NCI-H1694 (cell line): ENCODE measurements around the gene IRGQ.

ENCODE experiments used
- DNase-seq: peaks from one replicate; lab custom pipeline; 2025; lab: John Stamatoyannopoulos, UW

Gene IRGQ

GRCh38 chr19:43544077-43544476 is 51.9 kb downstream of the IRGQ start:
- no peak for DNase-seq

DNA sequence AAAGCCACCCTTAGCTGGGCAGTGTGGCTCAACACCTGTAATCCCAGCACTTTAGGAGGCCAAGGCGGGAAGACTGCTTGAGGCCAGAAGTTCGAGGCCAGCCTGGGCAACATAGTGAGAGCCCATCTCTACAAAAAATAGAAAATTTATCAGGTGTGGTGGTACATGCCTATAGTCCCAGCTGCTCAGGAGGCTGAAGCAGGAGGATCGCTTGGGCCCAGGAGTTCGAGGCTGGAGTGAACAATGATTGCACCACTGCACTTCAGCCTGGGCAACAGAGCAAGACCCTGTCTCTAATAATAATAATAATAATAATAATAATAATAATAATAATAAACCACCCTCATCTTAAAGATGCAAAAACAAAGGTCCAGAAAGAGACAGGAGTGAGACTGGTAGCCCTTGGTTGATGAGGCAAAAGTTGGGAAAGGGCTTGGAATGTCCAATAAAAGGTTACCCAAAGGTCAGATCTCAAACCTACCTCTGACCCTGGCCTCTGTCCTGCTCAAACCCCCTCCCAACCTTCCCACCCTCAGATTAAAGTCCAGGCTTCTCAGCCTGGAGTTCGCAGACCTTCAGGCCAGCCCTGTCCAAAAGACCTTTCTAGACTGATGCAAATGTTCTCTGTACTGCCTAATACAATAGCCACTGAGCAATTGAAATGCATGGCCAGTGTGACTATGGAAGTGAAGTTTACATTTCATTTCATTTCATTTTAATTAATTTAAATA is 53.8 kb downstream of the IRGQ start:
- no peak for DNase-seq

DNA sequence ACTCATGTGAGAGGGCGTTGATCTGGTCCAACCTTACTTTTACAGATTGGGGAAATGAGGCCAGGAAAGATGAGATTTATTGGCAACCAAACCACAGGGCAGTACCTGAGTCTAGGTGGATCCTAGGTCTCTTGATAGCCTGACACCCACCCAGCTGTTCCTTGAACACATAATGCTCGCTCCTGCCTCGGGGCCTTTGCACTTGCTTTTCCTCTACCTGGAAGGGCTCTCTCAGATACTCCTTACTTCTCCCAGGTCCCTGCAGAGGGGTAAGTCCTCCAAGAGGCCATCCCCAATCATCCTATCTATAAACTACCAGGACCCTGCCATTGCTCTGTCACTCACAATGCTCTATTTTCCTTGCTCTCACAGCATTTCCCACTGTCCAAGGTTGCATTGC is 55.6 kb downstream of the IRGQ start:
- no peak for DNase-seq

DNA sequence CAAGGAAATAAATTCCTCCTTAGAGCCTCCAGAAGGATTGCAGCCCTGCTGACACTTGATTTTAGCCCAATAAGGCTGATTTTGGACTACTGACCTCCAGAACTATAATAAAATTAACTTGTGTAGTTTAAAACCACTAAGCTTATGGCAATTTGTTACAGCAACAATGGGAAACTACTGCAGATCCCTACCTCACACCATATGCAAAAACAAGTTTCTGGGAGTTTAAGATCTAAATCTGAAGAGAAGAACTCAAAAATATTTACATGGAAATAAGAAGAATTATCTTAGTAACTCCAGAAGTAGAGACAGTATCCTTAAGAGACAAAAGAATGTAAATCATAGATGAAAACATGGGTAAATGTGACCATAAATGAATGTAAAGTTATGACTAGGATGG is 57.0 kb downstream of the IRGQ start:
- DNase-seq: no peak

DNA sequence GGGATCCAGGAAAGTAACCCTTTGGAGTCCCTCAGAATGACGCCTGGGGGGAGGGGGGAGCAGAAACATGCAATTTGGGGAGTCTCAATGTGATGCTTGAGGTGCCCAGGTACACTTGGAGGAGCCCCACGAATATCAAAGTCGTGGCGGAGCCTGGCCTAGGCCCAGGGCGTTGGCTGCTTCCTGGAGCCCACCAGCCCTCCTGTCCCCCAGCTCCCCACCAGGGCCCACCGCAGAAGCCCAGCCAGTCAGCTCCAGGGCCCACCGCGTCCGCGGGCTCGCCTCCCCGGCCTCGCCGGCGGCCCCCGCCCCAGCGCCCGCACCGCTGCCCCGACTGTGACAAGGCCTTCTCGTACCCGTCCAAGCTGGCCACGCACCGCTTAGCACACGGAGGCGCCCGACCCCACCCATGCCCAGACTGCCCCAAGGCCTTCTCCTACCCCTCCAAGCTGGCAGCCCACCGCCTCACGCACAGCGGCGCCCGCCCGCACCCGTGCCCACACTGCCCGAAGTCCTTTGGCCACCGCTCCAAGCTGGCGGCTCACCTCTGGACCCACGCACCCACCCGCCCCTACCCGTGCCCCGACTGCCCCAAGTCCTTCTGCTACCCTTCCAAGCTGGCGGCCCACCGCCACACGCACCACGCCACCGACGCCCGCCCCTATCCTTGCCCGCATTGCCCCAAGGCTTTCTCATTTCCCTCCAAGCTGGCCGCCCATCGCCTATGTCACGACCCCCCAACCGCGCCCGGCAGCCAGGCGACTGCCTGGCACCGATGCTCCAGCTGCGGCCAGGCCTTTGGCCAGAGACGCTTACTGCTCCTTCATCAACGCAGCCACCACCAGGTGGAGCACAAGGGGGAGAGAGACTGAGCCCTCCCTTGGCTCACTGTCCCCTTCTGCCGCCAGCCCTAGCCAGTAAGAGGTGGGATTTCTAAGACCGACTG is 60.8 kb downstream of the IRGQ start:
- DNase-seq: peak; percentile 14
